HCT116 (cell line): Measurements from ENCODE around the gene BOC. TPM values are rescaled to one million over a fixed set of nuclear protein-coding genes. Genes with fewer than 3 reads are reported as not detected.

Source experiments
- ATAC-seq: fragments of 200-7000 bp; cut with Tn5 transposase; 2 replicates; pipeline ENCODE4 v1.9.1; 2020; ENCODE audit warnings: mild to moderate bottlenecking, moderate library complexity
- BruUV-seq: library from RNA; stranded (reverse); fragments of 400-500 nt; replicated peaks from 2 replicates; lab custom pipeline; 2021; lab: Mats Ljungman, UMichigan
- CTCF ChIA-PET: fragments of 300-600 bp; sonication (Branson Sonifier 250); formaldehyde crosslinking; loops from one replicate; lab custom pipeline; 2021; ENCODE audit warnings: antibody characterized with exemption; lab: Charles Lee
- POLR2A ChIA-PET: fragments of 300-600, 350-600 bp; sonication (Branson Sonifier 250); formaldehyde crosslinking; loops from one replicate; lab custom pipeline; 2021; ENCODE audit warnings: antibody characterized with exemption; lab: Charles Lee
- RAD21 ChIA-PET, 2 experiments: fragments of 300-600 bp; sonication (Branson Sonifier 250); formaldehyde crosslinking; loops; one replicate each; lab custom pipeline; 2023; ENCODE audit warnings: low total read pairs in 2 of 2; ENCODE audit not compliant: uncharacterized antibody in 2 of 2, unreplicated experiment in 2 of 2, low non-redundant PET in 1 of 2; lab: Charles Lee
- DNase-seq: peaks from one replicate; pipeline ENCODE4 v3.0.0-alpha.2; 2010; ENCODE audit warnings: low read depth, low spot score
- H2AFZ ChIP-seq: fragments of 200-600 bp; shearing (Covaris generic), sonication (generic); 2 replicates; pipeline ENCODE4 v1.6.1; 2017; ENCODE audit warnings: low read depth, mixed run types, mixed read lengths, antibody characterized with exemption, low read length; ENCODE audit not compliant: poor library complexity, severe bottlenecking
- H3K27ac ChIP-seq: 2 replicates; pipeline ENCODE4 v1.5.1; 2012; ENCODE audit warnings: low read depth, low read length
- H3K27me3 ChIP-seq: fragments of 200-600 bp; sonication (generic); 2 replicates; pipeline ENCODE4 v1.6.1; 2016; ENCODE audit warnings: mixed run types, low read length, mixed read lengths; ENCODE audit not compliant: insufficient read depth
- H3K36me3 ChIP-seq, 2 experiments: fragments of 200-500 bp in 1 of 2; fragments of 200-600 bp in 1 of 2; sonication (Bioruptor generic) in 1 of 2; sonication (generic) in 1 of 2; 2 replicates each; pipeline versions ENCODE4 v1.5.1 to v1.6.1; 2014 to 2016; ENCODE audit warnings: low read length in 2 of 2, inconsistent platforms in 1 of 2, mixed read lengths in 1 of 2, mixed run types in 1 of 2; ENCODE audit not compliant: insufficient read depth in 2 of 2, control insufficient read depth in 1 of 2
- H3K4me1 ChIP-seq, 2 experiments: fragments of 200-600 bp in 1 of 2; sonication (generic) in 1 of 2; 2 replicates each; pipeline versions ENCODE4 v1.5.1 to v1.6.1; 2012 to 2017; ENCODE audit warnings: low read length in 2 of 2, inconsistent platforms in 1 of 2, mild to moderate bottlenecking in 1 of 2, mixed read lengths in 1 of 2, mixed run types in 1 of 2, moderate library complexity in 1 of 2; ENCODE audit not compliant: insufficient read depth in 2 of 2, control insufficient read depth in 1 of 2
- H3K4me2 ChIP-seq: fragments of 200-600 bp; sonication (generic); 2 replicates; pipeline ENCODE4 v1.6.1; 2017; ENCODE audit warnings: mixed run types, low read length, mixed read lengths
- H3K4me3 ChIP-seq, 2 experiments: fragments of 200-600 bp in 1 of 2; sonication (generic) in 1 of 2; replicated peaks in 1 of 2; 2 replicates each; pipeline ENCODE4 v1.5.1; 2011 to 2016; ENCODE audit warnings: low read length in 2 of 2, control low read depth in 1 of 2, low read depth in 1 of 2, mild to moderate bottlenecking in 1 of 2, mixed read lengths in 1 of 2, mixed run types in 1 of 2
- H3K79me2 ChIP-seq: fragments of 200-600 bp; sonication (generic); 2 replicates; pipeline ENCODE4 v1.6.1; 2017; ENCODE audit warnings: mild to moderate bottlenecking, mixed run types, low read length, moderate library complexity, mixed read lengths; ENCODE audit not compliant: insufficient read depth
- H3K9ac ChIP-seq: fragments of 200-600 bp; sonication (generic); 2 replicates; pipeline ENCODE4 v1.6.1; 2016; ENCODE audit warnings: low read length, mixed read lengths
- H3K9me2 ChIP-seq: fragments of 200-600 bp; sonication (generic), shearing (Covaris generic); 2 replicates; pipeline ENCODE4 v1.6.1; 2017; ENCODE audit warnings: mixed run types, mild to moderate bottlenecking, moderate library complexity; ENCODE audit not compliant: insufficient read depth
- H3K9me3 ChIP-seq, 2 experiments: fragments of 200-500 bp in 1 of 2; fragments of 200-600 bp in 1 of 2; sonication (Bioruptor generic) in 1 of 2; sonication (generic) in 1 of 2; 2 replicates each; pipeline ENCODE4 v1.6.1; 2014 to 2017; ENCODE audit warnings: low read length in 2 of 2, mixed read lengths in 2 of 2, inconsistent platforms in 1 of 2, low read depth in 1 of 2, mild to moderate bottlenecking in 1 of 2, mixed run types in 1 of 2, moderate library complexity in 1 of 2; ENCODE audit not compliant: control insufficient read depth in 1 of 2, insufficient read depth in 1 of 2
- H4K20me1 ChIP-seq: fragments of 200-600 bp; sonication (generic), shearing (Covaris generic); 2 replicates; pipeline ENCODE4 v1.6.1; 2017; ENCODE audit warnings: mixed run types, mild to moderate bottlenecking, moderate library complexity; ENCODE audit not compliant: insufficient read depth
- EGR1 ChIP-seq: IDR thresholded peaks from 2 replicates; pipeline ENCODE4 v1.6.1; 2012; ENCODE audit warnings: low read depth
- ELF1 ChIP-seq: IDR thresholded peaks from 2 replicates; pipeline ENCODE4 v1.6.1; 2012; ENCODE audit warnings: low read depth, borderline replicate concordance
- EZH2 ChIP-seq: fragments of 200-600 bp; sonication (generic); IDR thresholded peaks from 2 replicates; pipeline ENCODE4 v1.6.1; 2017; ENCODE audit warnings: antibody characterized with exemption, mixed run types
- FOSL1 ChIP-seq: IDR thresholded peaks from 2 replicates; pipeline ENCODE4 v1.6.1; 2012; ENCODE audit warnings: low read depth
- JUND ChIP-seq: IDR thresholded peaks from 2 replicates; pipeline ENCODE4 v1.6.1; 2012
- SIN3A ChIP-seq: IDR thresholded peaks from 2 replicates; pipeline ENCODE4 v1.6.1; 2012; ENCODE audit warnings: low read depth
- TCF7L2 ChIP-seq: IDR thresholded peaks from 2 replicates; pipeline ENCODE4 v1.7.0; 2011; ENCODE audit warnings: borderline replicate concordance, inconsistent platforms; ENCODE audit not compliant: insufficient read depth, insufficient read length; ENCODE audit errors: extremely low read depth
- YY1 ChIP-seq: IDR thresholded peaks from 2 replicates; pipeline ENCODE4 v1.6.1; 2011; ENCODE audit warnings: low read length, low read depth, moderate library complexity, mild to moderate bottlenecking; ENCODE audit not compliant: insufficient replicate concordance; ENCODE audit errors: extremely low read depth
- ZFX ChIP-seq: fragments of 450-650 bp; IDR thresholded peaks from 2 replicates; pipeline ENCODE4 v1.6.1; 2017
- intact Hi-C: fragments of 100-400 bp; cut with micrococcal nuclease; formaldehyde crosslinking; loops from 2 replicates; pipeline ENCODE4 v1.10.0; 2022
- total RNA-seq: library from RNA; stranded (reverse); gene quantifications from one replicate; pipeline ENCODE4 v1.2.1, GENCODE V29; 2021; ENCODE audit not compliant: unreplicated experiment
- TF ChIP-seq, protein P1 (sequence below): IDR thresholded peaks from 2 replicates; pipeline ENCODE4 v1.6.1; 2012; ENCODE audit warnings: low read depth
- TF ChIP-seq, protein P2 (sequence below): IDR thresholded peaks from 2 replicates; pipeline ENCODE4 v1.6.1; 2012

The BOC gene
- total RNA-seq, 1 experiment from 2014 or later = 3.3 TPM

DNA sequence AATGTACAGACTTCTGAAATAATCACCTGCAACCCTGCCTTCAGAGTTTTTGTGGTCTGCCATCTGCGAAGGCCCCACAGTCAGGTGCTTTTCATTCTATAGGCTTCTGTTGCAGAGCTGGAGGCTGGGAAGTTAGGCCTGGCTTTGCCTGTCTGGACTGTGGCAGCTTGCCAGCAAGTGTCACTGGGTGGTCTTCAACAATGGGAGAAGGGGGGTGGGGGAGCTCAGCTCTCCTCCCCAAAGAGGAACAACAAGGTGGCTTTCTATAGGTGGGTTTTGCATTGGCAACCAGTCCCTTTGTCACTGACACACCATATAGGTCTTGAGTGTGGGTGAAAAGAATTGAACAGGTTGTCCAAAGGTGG lies 7.3 kb downstream of the BOC start:
- no peaks in the 10 kb centered on the region for H3K9me2 ChIP-seq
- POLR2A ChIA-PET = no interaction called here
- BruUV-seq = no TSS peak
- no peaks in the 10 kb centered on the region for H3K79me2 ChIP-seq
- no peak overlapping the region for H3K4me2 ChIP-seq
- ATAC-seq (no peak), DNase-seq (no peak)
- RAD21 ChIA-PET = no interaction called here
- no peak overlapping the region for H2AFZ ChIP-seq
- intact Hi-C loops = no loop called here
- no peaks in the 10 kb centered on the region for H4K20me1 ChIP-seq
- TF ChIP-seq, protein P1, sequence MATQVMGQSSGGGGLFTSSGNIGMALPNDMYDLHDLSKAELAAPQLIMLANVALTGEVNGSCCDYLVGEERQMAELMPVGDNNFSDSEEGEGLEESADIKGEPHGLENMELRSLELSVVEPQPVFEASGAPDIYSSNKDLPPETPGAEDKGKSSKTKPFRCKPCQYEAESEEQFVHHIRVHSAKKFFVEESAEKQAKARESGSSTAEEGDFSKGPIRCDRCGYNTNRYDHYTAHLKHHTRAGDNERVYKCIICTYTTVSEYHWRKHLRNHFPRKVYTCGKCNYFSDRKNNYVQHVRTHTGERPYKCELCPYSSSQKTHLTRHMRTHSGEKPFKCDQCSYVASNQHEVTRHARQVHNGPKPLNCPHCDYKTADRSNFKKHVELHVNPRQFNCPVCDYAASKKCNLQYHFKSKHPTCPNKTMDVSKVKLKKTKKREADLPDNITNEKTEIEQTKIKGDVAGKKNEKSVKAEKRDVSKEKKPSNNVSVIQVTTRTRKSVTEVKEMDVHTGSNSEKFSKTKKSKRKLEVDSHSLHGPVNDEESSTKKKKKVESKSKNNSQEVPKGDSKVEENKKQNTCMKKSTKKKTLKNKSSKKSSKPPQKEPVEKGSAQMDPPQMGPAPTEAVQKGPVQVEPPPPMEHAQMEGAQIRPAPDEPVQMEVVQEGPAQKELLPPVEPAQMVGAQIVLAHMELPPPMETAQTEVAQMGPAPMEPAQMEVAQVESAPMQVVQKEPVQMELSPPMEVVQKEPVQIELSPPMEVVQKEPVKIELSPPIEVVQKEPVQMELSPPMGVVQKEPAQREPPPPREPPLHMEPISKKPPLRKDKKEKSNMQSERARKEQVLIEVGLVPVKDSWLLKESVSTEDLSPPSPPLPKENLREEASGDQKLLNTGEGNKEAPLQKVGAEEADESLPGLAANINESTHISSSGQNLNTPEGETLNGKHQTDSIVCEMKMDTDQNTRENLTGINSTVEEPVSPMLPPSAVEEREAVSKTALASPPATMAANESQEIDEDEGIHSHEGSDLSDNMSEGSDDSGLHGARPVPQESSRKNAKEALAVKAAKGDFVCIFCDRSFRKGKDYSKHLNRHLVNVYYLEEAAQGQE = no peak
- no peak for TF ChIP-seq ZFX
- no peak for TF ChIP-seq EGR1
- no peak for TF ChIP-seq JUND
- no peak for TF ChIP-seq YY1
- TF ChIP-seq TCF7L2 = no peak
- no peak for TF ChIP-seq FOSL1
- TF ChIP-seq, protein P2, sequence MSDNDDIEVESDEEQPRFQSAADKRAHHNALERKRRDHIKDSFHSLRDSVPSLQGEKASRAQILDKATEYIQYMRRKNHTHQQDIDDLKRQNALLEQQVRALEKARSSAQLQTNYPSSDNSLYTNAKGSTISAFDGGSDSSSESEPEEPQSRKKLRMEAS = no peak
- no peak for TF ChIP-seq EZH2
- TF ChIP-seq SIN3A = no peak
- TF ChIP-seq ELF1 = no peak
- H3K4me1 ChIP-seq = no peaks in the 10 kb centered on the region
- no peak overlapping the region for H3K27ac ChIP-seq
- CTCF ChIA-PET = no interaction called here
- no peak overlapping the region for H3K4me3 ChIP-seq
- no peaks in the 10 kb centered on the region for H3K9me3 ChIP-seq
- H3K27me3 ChIP-seq = no peaks in the 10 kb centered on the region
- no peak overlapping the region for H3K9ac ChIP-seq
- H3K36me3 ChIP-seq = no peaks in the 10 kb centered on the region
